GM12873 (cell line): Measurements from ENCODE around the gene NSD1.

Source experiments
- CTCF ChIP-seq: IDR thresholded peaks from 2 replicates; pipeline ENCODE4 v1.5.1; 2012; ENCODE audit warnings: low read depth, mild to moderate bottlenecking, moderate library complexity, low read length, control low read depth; ENCODE audit not compliant: insufficient read depth; ENCODE audit errors: missing control alignments

The NSD1 gene

GRCh38 chr5:177310757-177311391 lies 177.3 kb downstream of the NSD1 start:
- TF ChIP-seq CTCF = no peak

GRCh38 chr5:177311392-177311722 lies 177.8 kb downstream of the NSD1 start:
- TF ChIP-seq CTCF = no peak

- no peak for TF ChIP-seq CTCF
Observed at GRCh38 chr5:177311723-177312648, 178.4 kb downstream of the NSD1 start, which contains the start of gene MXD3. MXD3 (minus strand) TSS chr5:177311898; CDS start chr5:177311830, 68 bp downstream.

GRCh38 chr5:177312649-177313181 lies 179.1 kb downstream of the NSD1 start:
- TF ChIP-seq CTCF = peak; percentile 33

GRCh38 chr5:177313561-177314259 lies 180.1 kb downstream of the NSD1 start:
- no peak for TF ChIP-seq CTCF

- no peak for TF ChIP-seq CTCF
Observed at GRCh38 chr5:177314376-177315342, 181.1 kb downstream of the NSD1 start.
